Hepatocyte (in vitro differentiated cells): ENCODE data around the gene YPEL1.

ENCODE experiments used
- EZH2 ChIP-seq: fragments of 200-600 bp; sonication (generic); IDR thresholded peaks from 2 replicates; pipeline ENCODE4 v1.6.1; 2016; ENCODE audit warnings: antibody characterized with exemption, mild to moderate bottlenecking, borderline replicate concordance
- EZH2phosphoT487 ChIP-seq: fragments of 200-600 bp; sonication (generic); IDR thresholded peaks from one replicate; pipeline ENCODE4 v1.6.1; 2018; ENCODE audit warnings: antibody characterized with exemption, mild to moderate bottlenecking, low read depth, moderate library complexity; ENCODE audit not compliant: unreplicated experiment, severe bottlenecking
- TF ChIP-seq, protein P1 (sequence below): fragments of 200-600 bp; sonication (generic); IDR thresholded peaks from 2 replicates; pipeline ENCODE4 v1.5.1; 2016; ENCODE audit warnings: antibody characterized with exemption, mild to moderate bottlenecking; ENCODE audit not compliant: poor library complexity

DNA sequence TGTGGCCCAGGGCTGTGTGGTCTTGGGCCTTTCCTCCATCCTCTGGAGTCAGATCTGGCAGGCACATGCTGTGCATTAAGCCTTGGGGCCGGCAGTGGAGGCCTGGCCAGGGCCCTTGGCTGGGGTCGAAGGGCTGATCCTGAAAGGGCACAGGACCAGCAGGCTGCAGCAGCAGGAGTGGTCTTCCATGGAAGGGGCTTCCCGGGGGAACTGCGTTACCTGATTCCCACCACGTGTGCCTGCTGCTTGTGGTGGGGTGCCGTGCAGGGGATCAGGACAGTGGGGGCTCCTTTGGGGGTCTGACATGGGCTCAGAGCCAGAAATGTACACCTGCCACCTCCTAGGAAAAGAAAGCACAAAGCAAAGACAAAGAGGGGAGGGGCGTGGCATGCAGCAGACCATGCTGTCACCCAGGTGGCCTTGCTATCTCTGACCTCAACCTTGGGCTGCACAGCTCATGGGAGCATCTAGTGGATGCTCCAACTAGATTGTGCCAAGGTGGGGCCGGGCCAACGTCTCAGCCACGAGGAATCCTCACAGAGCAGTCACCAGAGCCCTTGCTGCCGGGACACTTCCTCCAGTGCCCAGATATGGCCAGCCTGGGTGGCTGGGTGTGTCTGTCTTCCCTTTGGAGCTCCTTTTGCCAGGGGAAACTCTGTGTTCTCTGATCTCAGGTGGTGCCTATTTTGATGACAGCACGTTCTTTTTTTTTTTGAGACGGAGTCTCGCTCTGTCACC lies 17.9 kb upstream of the YPEL1 start:
- TF ChIP-seq, protein P1, sequence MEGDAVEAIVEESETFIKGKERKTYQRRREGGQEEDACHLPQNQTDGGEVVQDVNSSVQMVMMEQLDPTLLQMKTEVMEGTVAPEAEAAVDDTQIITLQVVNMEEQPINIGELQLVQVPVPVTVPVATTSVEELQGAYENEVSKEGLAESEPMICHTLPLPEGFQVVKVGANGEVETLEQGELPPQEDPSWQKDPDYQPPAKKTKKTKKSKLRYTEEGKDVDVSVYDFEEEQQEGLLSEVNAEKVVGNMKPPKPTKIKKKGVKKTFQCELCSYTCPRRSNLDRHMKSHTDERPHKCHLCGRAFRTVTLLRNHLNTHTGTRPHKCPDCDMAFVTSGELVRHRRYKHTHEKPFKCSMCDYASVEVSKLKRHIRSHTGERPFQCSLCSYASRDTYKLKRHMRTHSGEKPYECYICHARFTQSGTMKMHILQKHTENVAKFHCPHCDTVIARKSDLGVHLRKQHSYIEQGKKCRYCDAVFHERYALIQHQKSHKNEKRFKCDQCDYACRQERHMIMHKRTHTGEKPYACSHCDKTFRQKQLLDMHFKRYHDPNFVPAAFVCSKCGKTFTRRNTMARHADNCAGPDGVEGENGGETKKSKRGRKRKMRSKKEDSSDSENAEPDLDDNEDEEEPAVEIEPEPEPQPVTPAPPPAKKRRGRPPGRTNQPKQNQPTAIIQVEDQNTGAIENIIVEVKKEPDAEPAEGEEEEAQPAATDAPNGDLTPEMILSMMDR: no peak
- TF ChIP-seq EZH2 (no peak), EZH2phosphoT487 (no peak)
